ENCODE results near the gene RPS2.
"Not testable (repeated sequence)": the region's sequence is repeated elsewhere in the genome, so short reads cannot be mapped to it uniquely, and the experiment has no call there.

Gene RPS2

GRCh38 chr16:1962161-1963153, 2.2 kb downstream of the RPS2 start:
- DNase-seq, result not testable (repeated sequence)

- no peak for DNase-seq
Measured at GRCh38 chr16:1961651-1962067, 3.0 kb downstream of the RPS2 start.

- DNase-seq, result peak; percentile 30 to 50
Measured at GRCh38 chr16:1960665-1961630, 3.7 kb downstream of the RPS2 start.

- DNase-seq, result peak; percentile 87 to 95
Measured at GRCh38 chr16:1959269-1960039, 5.2 kb downstream of the RPS2 start, which contains the start of gene NDUFB10. NDUFB10 (plus strand) TSS chr16:1959538; CDS start chr16:1959625, 87 bp downstream.

- no peak for DNase-seq
Measured at GRCh38 chr16:1958715-1959268, 5.8 kb downstream of the RPS2 start.

GRCh38 chr16:1958143-1958491, 6.5 kb downstream of the RPS2 start:
- DNase-seq, result not testable (repeated sequence)

- DNase-seq, result not testable (repeated sequence)
Measured at GRCh38 chr16:1957434-1958142, 7.0 kb downstream of the RPS2 start.

- DNase-seq, result no peak
Measured at GRCh38 chr16:1953734-1954133, 10.9 kb downstream of the RPS2 start.

- no peak for DNase-seq
Measured at GRCh38 chr16:1950559-1950958, 14.1 kb downstream of the RPS2 start.

GRCh38 chr16:1950047-1950446, 14.6 kb downstream of the RPS2 start:
- no peak for DNase-seq

- DNase-seq, result no peak
Measured at GRCh38 chr16:1949507-1949906, 15.1 kb downstream of the RPS2 start.

GRCh38 chr16:1947369-1947670, 17.3 kb downstream of the RPS2 start:
- DNase-seq, result no peak

- DNase-seq, result no peak
Measured at GRCh38 chr16:1946495-1947368, 17.9 kb downstream of the RPS2 start.

- no peak for DNase-seq
Measured at GRCh38 chr16:1945559-1946391, 18.9 kb downstream of the RPS2 start.

GRCh38 chr16:1944612-1945199, 19.9 kb downstream of the RPS2 start:
- no peak for DNase-seq

- peak; percentile 98 to 99 for DNase-seq
Measured at GRCh38 chr16:1942810-1943726, 21.6 kb downstream of the RPS2 start, which contains the start of gene MSRB1. MSRB1 (minus strand) TSS chr16:1943199; CDS start chr16:1943156, 43 bp downstream.

GRCh38 chr16:1942047-1942809, 22.4 kb downstream of the RPS2 start:
- no peak for DNase-seq

Data from stimulated activated CD4-positive, alpha-beta T cell treated with anti-CD3 and anti-CD28 coated beads, Interleukin-4, amount 100 ng/mL, for 4 hours (primary cell).